DMS 273 (cell line): ENCODE data around the gene FFAR2.
"Not testable (repeated sequence)": the region's sequence is repeated elsewhere in the genome, so short reads cannot be mapped to it uniquely, and the experiment has no call there.

Experiments
- DNase-seq: peaks from one replicate; lab custom pipeline; 2025; ENCODE audit not compliant: unreplicated experiment; lab: John Stamatoyannopoulos, UW

FFAR2 gene

DNA sequence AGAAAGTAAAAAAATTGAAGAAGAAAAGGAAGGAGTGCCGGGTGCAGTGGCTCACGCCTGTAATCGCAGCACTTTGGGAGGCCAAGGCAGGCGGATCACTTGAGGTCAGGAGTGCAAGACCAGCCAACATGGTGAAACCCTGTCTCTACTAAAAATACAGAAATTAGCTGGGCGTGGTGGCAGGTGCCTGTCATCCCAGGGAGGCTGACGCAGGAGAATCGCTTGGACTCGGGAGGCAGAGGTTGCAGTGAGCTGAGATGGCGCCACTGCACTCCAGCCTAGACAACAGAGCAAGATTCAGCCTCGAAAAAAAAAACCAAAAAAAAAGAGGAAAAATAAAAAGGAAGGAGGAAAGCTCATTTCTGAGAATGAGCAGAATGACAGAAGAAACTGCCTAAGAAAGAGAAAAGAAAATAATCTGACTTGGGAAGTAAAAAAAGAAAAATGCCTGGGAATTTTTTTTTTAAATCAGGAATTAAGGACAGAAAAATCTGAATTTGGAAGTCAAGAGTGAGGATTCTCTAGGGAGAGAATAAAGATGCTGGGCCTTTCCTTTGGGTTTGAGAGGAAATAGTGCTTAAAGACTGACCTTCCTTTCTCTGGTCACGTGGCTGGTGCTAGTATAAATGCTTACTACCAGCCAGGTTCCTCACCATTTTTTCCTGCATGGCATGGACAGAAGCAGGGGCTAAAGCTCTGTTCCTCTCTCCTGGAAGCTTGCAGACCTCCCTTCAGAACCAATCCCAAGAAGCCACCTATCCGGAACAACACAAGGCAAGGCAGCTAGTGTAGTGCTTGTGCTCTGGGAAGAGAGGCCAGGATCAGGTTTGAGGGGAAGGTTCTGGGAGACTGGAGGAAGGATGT lies at the start of gene FFAR2:
Gene FFAR2 (plus strand): TSS at position 652 of the 864 bp plus-strand sequence. CDS start 1,458 bp downstream, outside the sequence.
- DNase-seq = no peak

DNA sequence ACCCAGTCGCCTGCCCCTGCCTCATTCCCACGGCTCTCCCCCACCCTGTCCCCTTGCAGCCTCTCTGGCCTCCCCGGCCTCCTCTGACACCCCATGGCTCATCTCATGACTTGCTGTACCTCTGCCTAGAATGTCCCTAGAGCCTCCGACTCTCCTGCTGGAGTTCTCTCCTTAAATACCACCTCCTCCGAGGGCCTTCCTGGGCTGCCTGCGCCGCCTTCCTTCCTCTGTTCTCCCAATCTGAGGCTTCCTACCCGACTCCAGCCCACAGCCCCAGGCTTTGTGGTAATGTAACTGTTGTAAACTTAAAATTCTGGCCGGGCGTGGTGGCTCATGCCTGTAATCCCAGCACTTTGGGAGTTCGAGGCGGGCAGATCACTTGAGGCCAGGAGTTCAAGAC lies 49.5 kb upstream of the FFAR2 start:
- no peak for DNase-seq

DNA sequence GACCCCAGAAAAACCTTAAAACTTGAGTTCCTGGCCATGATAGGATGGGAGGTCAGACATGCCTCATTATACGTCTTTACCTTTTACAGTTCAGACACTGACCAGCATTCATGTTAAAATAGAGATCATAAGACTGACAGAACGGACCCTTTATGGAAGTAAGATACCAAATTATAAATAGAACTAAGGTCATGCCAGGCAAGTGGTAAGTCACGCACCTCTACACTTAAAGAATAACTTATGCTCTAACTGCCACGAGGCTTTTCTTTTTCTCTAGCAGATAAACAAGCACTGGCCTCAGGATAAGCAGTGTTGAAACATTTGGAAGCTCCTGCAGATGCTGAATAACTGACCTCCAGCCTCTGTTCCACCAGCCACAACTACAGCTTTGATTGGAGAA lies 48.8 kb upstream of the FFAR2 start:
- no peak for DNase-seq

DNA sequence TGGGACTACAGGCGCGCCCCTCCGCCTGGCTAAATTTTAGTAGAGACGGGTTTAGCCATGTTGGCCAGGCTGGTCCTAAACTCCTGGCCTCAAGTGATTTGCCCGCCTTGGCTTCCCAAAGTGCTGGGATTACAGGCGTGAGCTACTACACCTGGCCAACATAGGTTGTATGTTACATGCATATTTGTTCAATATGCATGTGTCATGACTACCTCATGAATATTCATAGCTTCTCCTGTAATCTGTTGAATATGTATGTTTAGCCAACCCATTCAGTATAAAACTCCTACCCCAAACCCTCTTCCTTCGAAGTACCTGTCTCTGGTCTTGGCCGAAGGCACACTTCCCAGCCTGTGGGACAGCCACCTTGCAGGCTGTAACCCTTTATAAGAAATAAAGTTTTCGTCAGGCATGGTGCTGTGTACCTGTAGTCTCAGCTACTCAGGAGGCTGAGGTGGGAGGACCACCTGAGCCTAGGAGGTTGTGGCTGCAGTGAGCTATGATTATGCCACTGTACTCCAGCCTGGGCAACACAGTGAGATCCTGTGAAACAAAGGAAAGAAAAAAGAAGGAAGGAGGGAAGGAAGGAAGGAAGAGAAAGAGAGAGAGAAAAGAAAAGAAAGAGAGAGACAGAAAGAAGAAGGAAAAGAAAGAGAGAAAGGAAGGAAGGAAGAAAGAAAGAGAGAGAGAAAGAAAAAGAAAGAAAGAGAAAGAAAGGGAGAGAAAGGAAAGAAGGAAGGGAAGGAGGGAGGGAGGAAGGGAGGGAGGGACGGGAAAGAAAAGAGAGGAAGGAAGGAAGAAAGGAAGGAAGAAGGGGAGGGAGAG lies 47.9 kb upstream of the FFAR2 start:
- no peak for DNase-seq

DNA sequence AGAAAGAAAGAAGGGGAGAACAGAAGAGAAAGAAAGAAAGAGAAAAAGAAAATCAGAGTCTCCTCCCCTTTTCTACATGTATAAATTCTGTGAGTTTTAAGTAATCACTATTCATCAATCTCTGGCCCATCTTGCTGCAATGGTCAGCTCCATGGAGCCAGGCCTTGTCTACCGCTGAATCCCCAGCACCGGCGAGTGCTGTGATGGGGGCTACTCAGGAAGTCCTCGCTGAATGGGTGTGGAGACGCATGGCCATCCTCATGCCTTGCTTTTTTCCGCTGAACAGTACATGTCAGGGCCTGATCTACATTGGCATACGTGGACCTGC lies 47.3 kb upstream of the FFAR2 start:
- DNase-seq = no peak

DNA sequence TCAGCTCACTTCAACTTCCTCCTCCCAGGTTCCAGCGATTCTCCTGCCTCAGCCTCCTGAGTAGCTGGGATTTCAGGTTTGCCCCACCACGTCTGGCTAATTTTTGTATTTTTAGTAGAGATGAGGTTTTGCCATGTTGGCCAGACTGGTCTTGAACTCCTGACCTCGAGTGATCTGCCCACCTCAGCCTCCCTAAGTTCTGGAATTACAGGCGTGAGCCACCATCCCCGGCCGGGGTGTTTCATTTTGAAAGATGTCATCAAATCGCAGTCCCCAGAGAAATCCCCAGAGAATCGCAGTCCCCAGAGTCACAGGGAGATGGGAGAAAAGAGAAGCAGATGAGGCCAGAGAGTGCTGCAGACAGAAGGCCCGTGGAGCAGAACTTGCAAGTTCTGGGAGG lies 46.6 kb upstream of the FFAR2 start:
- DNase-seq = not testable (repeated sequence)

DNA sequence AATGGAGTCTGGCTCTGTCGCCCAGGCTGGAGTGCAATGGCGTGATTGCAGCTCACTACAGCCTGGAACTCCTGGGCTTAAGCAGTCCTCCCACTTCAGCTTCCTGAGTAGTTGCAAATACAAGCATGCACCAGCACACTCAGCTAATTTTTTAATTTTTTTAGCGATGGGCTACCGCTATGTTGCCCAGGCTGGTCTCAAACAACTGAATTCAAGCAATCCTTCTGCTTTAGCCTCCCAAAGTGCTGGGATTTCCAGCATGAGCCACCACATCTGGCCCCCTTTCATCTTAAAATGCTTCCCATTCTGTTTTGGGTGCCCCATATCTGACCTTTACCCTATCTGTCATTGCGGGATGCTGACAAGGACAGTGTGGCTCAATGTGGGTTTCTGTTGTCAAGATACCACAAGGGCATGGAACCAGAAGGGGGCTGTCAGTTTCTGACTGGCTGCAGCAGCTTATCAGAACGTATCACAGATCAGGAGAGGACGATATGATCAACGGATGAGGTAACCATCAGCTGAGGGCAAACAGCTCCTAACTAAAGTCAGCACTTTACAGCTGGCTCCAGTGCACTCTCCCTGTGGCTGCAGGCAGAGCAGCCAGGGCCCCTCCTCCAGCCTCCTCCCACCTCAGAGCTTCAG lies 44.8 kb upstream of the FFAR2 start:
- no peak for DNase-seq

DNA sequence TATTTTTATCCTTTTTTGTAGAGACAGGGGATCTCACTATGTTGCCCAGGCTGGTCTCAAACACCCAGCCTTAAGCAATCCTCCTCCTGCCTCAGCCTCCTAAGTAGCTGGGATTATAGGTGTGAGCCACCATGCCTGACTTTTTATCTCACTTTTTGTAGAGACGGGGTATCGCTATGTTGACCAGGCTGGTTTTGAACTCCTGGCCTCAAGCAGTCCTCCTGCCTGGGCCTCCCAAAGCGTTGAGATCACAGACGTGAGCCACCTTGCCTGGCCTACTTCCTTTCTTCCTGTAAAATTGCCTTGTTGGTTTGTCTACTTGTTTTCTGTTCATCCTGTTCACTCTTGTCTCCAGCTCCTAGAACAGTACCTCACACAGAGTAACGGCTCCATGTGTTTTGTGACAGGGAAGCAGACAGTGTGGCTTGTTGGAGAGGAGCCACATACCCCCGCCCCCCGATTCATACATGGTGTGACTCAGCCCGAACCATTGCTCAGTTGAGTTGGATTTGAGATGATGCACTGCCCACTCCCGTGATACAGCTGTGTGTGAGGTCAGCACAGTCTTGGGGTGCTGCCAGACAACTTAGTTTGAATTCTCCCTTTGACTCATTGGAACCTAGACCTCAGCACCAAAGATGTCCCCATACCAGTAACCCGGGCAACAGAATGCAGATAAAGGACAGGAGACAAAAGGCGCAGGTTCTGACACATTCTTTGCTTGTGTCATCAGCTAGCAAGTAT lies 43.0 kb upstream of the FFAR2 start:
- no peak for DNase-seq

DNA sequence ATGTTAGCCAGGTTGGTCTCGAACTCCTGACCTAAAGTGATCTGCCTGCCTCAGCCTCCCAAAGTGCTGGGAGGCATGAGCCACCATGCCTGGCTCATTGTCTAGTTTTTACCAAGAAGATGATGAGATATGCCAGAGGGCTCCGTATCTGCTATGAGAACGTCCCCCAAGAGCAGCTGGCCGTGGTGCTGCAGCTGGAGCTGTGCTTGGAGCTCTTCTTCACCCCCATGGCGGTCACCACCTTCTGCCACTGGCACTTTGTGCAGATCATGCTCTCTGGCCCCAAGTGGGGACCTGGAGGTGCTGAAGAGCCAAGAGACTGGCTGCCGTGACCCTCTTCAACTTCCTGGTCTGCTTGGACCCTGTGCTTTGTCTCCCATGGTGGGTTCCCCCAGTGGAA lies 40.4 kb upstream of the FFAR2 start:
- no peak for DNase-seq

DNA sequence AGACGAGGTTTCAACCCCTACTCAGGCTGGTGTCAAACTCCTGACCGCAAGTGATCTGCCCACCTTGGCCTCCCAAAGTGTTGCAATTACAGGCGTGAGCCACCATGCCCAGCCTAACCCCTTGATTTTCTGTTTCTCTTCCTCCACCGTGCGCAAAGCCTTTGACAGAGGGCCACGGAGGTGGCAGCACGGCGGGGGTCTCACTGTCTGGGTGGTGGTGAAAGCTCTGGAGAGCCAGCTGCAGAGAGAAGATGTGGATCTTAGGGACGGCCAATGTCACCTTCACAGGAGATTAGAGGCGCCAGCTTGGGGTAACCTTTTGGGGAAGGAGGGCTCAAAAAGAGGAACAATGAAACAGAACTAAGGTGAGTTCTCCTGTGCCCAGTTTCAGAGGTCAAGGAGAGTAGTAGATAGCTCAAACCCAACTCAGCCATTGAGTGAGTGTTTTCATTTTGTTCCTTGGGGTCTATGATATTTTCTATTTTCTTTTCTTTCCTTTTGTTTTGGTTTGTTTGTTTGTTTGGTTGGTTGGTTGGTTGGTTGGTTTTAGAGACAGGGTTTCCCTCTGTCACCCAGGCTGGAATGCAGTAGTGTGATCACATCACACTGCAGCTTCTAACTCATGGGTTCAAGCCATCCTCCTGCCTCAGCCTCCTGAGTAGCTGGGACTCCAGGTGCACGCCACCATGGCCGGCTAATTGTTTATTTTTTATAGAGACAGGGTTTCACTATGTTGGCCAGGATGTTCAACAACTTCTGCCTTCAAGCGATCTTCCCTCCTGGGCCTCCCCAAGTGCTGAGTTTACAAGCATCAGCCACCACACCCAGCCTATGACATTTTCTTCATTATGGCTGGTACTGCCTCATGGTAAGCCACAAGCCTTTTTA lies 39.5 kb upstream of the FFAR2 start:
- DNase-seq = no peak

DNA sequence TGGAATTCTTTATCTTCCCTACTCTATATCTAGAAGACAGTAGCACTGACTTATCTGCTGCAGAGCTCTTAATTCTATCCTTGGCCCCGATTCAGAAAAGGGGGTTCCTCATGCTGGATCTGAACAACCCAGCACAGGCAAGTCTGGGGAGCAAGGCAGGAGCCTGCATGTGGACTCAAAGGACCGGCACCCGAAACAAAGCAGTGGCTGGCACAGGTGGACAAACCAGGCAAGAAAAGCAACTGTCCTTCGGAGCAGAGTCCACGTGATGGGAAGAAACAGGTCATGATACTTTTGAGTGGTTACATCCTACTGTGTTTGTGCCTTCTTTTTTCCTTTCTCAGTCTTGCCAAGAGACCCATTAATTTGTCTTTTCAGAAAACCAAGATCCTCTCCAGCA lies 38.9 kb upstream of the FFAR2 start:
- no peak for DNase-seq

DNA sequence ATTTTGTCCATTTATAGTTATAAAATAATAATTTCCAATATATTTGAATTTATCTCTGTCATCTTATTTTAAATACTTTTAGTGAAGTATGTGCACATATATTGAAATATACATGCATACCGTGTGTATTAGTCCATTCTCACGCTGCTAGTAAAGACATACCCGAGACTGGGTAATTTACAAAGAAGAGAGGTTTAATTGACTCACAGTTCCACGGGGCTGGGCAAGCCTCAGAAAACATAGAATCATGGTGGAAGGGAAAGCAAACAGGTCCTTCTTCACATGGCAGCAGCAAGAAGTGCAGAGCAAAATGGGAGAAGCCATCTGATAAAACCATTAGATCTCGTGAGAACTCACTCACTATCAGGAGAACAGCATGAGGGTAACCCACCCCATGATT lies 37.6 kb upstream of the FFAR2 start:
- no peak for DNase-seq

DNA sequence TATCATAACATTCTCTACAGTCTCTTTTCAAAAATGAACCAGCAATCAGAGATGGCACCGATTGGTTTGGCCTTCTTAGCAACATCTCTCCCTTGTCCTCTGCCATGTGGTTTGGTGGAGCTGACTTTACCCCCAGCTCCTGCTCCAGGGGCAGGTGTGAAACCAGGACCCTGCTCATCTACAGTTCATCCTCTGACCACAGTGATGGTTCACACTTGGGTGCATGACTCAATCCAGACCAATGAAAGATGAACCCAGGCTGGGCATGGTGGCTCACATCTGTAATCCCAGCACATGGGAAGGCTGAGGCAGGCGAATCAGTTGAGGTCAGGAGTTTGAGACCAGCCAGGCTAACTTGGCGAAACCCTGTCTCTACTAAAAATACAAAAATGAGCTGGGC lies 33.6 kb upstream of the FFAR2 start:
- no peak for DNase-seq

DNA sequence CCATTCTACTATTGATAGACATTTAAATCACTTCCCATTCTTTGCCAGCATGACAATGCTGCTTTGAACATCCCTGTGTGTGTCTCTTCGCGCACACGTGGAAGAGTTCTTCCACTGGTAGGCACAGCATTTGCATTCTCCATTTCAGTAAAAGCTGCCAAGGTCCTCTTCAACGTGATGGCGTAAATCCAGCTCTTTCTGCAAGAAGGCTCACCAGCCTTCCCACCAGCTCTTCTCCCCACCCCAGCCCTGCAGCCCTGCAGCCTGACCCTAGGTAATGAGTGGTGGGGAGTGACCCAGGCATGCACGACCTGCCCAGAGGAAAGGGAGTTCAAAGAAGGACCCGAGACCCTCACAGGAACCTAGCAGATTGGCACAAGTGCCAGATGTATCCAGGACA lies 31.7 kb upstream of the FFAR2 start:
- no peak for DNase-seq

DNA sequence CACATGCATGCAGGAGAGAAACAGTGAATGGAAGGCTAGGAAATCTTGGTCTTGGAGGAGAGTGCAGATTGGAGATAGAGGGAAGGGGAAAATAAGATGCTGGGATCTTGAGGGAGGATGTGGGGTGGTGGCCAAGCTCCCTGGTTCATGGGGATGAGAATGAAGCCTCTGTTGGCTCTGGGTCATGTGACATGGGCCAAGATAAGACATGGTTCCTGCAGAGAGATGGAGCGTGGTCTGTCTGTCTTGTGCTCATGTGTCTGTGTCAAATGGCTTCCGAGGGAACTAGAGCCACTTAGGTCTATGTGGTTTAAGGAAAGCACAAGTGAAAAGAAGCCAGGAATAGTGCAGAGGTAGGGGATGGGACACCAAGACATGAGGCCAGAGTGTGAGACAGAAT lies 30.8 kb upstream of the FFAR2 start:
- DNase-seq = no peak

DNA sequence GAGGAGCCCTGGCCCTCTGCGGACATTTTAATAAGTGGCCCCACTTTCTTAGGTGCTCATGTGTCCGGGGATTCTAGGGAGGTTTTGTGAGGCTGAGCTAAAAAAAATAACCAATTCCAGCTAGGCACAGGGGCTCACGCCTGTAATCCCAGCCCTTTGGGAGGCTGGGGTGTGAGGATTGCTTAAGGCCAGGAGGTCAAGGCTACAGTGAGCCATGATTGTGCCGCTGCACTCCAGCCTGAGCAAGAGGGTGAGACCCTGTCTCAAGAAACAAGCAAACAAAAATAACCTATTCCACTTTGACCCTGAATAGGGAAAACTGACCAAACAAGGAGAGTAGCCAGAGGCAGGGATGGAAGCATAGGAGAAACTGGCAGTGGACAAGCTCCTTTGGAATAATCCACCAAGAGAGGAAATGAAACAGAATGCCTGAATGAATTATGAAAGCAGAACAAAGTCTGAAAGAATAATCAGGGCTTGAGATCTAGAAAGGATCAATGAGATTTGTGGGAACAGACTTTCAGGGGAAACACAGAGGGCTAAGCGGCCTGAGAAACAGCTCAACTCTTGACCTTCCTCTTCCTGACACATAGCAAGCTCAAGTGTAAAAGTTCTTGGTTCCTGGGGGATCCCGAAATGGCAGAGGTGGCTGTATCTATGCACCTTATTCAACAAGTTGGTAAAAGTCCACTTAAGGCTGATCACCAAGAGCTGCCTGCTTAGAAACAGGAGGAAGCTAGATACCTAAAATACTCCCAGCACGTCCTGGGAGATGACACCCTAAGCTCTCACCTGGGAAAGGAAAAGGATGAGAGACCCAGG lies 30.1 kb upstream of the FFAR2 start:
- DNase-seq = no peak

DNA sequence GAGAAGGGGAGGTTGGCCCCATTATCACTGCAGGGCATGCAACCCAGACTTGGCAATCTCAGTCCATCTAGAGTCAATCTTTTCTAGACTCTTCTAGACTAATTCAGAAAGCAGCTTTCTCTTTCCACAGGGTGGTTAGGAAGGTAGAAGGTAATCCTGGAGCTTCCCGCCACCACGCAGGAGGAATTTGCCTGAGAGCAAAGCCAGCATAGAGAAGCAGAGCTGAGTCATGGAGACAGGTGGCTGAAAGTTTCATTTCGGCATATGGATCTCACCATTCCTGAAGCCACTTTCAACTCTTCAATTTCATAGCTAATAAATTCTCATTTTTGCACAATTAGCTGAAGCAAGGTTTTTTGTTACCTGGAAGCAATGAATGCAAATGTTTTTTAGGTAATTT lies 29.0 kb upstream of the FFAR2 start:
- no peak for DNase-seq

DNA sequence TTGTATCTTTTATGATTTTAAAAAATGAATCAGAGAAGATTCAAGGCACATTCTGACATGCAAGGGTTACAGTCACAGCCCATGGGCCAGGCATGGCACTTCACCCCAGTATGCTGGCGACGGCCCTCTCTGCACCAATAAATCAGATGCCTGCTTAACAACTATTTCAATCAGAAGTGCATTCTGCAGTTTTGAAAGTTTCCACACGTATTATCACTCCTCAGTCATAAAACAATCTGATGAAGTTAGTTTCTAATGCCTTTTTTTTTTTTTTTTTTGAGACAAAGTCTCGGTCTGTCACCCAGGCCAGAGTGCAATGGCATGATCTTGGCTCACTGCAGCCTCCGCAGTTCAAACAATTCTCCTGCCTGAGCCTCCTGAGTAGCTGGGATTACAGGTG lies 28.3 kb upstream of the FFAR2 start:
- no peak for DNase-seq

DNA sequence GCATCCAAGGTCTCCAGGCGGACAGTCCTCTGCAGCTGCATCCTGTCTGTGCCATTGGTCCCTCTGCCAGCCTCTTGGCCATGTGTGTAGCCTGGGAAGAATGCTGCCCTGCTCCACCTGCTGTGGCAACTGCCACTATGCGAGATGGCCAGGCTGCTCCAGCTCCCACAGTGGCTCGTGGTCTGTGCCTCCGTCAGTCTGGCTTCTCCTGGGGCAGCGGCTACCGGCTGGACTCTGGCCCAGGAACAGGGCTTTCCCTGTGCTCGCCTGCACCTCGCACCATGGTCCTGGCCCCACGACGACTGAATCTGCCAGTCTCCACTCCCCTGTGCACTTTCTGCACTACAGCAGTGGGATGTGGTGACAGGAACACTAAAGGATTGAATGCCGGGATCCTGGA lies 26.7 kb upstream of the FFAR2 start:
- no peak for DNase-seq
